ENCODE data around the gene TMEM154. TPM values are rescaled to one million over a fixed set of nuclear protein-coding genes. Genes with fewer than 3 reads are reported as not detected.

The TMEM154 gene
- total and polyA plus RNA-seq, 2 experiments from 2014 or later: 0.36 to 1.7 TPM

DNA sequence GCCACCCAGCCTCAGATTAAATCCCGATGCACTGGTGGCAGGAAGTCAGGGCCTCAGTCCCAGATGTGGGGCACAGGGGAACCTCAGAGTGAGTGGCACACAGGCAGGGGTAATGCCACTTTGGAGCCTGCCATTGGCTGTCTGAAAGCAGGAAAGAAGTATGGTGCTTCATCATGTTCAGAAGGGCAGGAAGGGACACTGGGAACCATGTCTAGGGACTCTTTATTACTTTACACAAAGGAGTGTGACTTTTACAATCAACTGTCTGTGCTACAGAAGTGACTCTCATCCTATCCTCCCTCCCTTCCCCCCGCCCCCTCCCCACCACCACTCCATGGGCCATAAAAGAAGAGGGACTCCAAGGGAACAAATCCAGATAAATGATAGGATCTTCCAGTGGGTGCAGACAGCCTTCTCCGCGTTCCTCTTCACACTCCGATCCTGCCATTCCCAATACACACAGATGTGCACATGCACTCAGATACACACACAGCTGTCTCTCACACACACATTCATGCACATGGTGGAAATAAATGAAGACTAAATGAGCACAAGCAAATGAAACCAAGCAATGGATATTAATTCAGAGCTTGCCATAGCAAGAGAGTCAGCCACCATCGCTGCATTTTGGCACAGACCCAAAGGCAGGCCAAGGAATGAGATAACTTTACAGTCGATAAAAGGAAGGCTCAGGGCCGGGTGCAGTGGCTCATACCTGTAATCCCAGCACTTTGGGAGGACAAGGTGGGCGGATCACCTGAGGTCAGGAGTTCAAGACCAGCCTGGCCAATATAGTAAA, 2.5 kb upstream of the TMEM154 start:
- H3K9me3 ChIP-seq (ENCODE audit: low read depth): no peaks in the 10 kb centered on the region
- H4K20me1 ChIP-seq (ENCODE audit: insufficient read depth, poor library complexity, severe bottlenecking): no peaks in the 10 kb centered on the region
- no peak overlapping the region for H2AFZ ChIP-seq
- H3K4me1 ChIP-seq (ENCODE audit: insufficient read depth): no peaks in the 10 kb centered on the region
- H3K9me2 ChIP-seq (replicated peaks; ENCODE audit: insufficient read depth): no peaks in the 10 kb centered on the region
- H3K4me3 ChIP-seq: no peak overlapping the region
- no peak for DNase-seq (ENCODE audit: low spot score)
- no peaks in the 10 kb centered on the region for H3K27me3 ChIP-seq
- H3K79me2 ChIP-seq: no peaks in the 10 kb centered on the region
- 77% methylated on average over 8 of the region's 9 CpGs for WGBS (ENCODE audit: low lambda C conversion rate, missing lambda C conversion rate)
- no peak overlapping the region for H3K27ac ChIP-seq
- TF ChIP-seq CTCF (IDR thresholded peaks at IDR 0.05; ENCODE audit: poor library complexity): no peak
- TF ChIP-seq EZH2 (IDR thresholded peaks at IDR 0.05; ENCODE audit: borderline replicate concordance): no peak
- no peak for TF ChIP-seq EZH2phosphoT487 (IDR thresholded peaks at IDR 0.05; ENCODE audit: low read depth, severe bottlenecking, unreplicated experiment)
- no peak overlapping the region for H3K4me2 ChIP-seq
- no peaks in the 10 kb centered on the region for H3K36me3 ChIP-seq (replicated peaks; ENCODE audit: insufficient read depth, low read depth)

GRCh38 chr4:152680988-152681603, 1.3 kb upstream of the TMEM154 start:
- Histone ChIP-seq H2AFZ (no peak overlapping the region), H3K27me3 (peaks cover 2% of the 10 kb centered on the region), H3K4me1 (ENCODE audit: insufficient read depth) (no peaks in the 10 kb centered on the region), H3K4me2 (no peak overlapping the region), H3K79me2 (no peaks in the 10 kb centered on the region), H3K36me3 (replicated peaks; ENCODE audit: insufficient read depth, low read depth) (no peaks in the 10 kb centered on the region), H3K9me2 (replicated peaks; ENCODE audit: insufficient read depth) (no peaks in the 10 kb centered on the region), H3K4me3 (no peak overlapping the region), H3K9me3 (ENCODE audit: low read depth) (no peaks in the 10 kb centered on the region), H4K20me1 (ENCODE audit: insufficient read depth, poor library complexity, severe bottlenecking) (no peaks in the 10 kb centered on the region), H3K27ac (no peak overlapping the region)
- WGBS (ENCODE audit: low lambda C conversion rate, missing lambda C conversion rate): 68% methylated on average over 8 of the region's 8 CpGs
- DNase-seq (ENCODE audit: low spot score): no peak
- TF ChIP-seq EZH2phosphoT487 (IDR thresholded peaks at IDR 0.05; ENCODE audit: low read depth, severe bottlenecking, unreplicated experiment): no peak
- TF ChIP-seq EZH2 (IDR thresholded peaks at IDR 0.05; ENCODE audit: borderline replicate concordance): no peak
- no peak for TF ChIP-seq CTCF (IDR thresholded peaks at IDR 0.05; ENCODE audit: poor library complexity)

GRCh38 chr4:152678841-152679240, 956 bp downstream of the TMEM154 start:
- Histone ChIP-seq H3K36me3 (replicated peaks; ENCODE audit: insufficient read depth, low read depth) (no peaks in the 10 kb centered on the region), H3K4me1 (ENCODE audit: insufficient read depth) (no peaks in the 10 kb centered on the region), H3K9me2 (replicated peaks; ENCODE audit: insufficient read depth) (no peaks in the 10 kb centered on the region), H3K27ac (no peak overlapping the region), H3K9me3 (ENCODE audit: low read depth) (no peaks in the 10 kb centered on the region), H3K79me2 (no peaks in the 10 kb centered on the region), H2AFZ (no peak overlapping the region), H3K4me2 (peak overlapping the region; percentile 82), H4K20me1 (ENCODE audit: insufficient read depth, poor library complexity, severe bottlenecking) (no peaks in the 10 kb centered on the region), H3K27me3 (peaks cover 2% of the 10 kb centered on the region), H3K4me3 (no peak overlapping the region)
- no peak for DNase-seq (ENCODE audit: low spot score)
- TF ChIP-seq EZH2phosphoT487 (IDR thresholded peaks at IDR 0.05; ENCODE audit: low read depth, severe bottlenecking, unreplicated experiment) (no peak), CTCF (IDR thresholded peaks at IDR 0.05; ENCODE audit: poor library complexity) (no peak), EZH2 (IDR thresholded peaks at IDR 0.05; ENCODE audit: borderline replicate concordance) (no peak)
- WGBS (ENCODE audit: low lambda C conversion rate, missing lambda C conversion rate): 10% methylated on average over 1 of the region's 1 CpG

Measured in hepatocyte (in vitro differentiated cells).